Cardiac fibroblast (primary cell): Measurements from ENCODE around the gene KCNQ1OT1.
A peak's percentile ranks its signal among the peaks of the same experiment; 100 is the strongest.

Experiments used
- DNase-seq, 2 donors: peaks; one replicate each; pipeline versions ENCODE4 v3.0.0 to v3.0.0-alpha.2; 2010; ENCODE audit warnings: low read depth in 2 of 2
- H3K4me3 ChIP-seq, 2 donors: replicated peaks in 1 of 2; 1 replicate in 1 of 2; 2 replicates in 1 of 2; pipeline ENCODE4 v1.5.1; 2011; ENCODE audit warnings: low read depth in 2 of 2, low read length in 2 of 2, mild to moderate bottlenecking in 2 of 2, moderate library complexity in 1 of 2
- CTCF ChIP-seq: IDR thresholded peaks from one replicate; pipeline ENCODE4 v1.5.1; 2011; ENCODE audit warnings: low read depth, mild to moderate bottlenecking, low read length, inconsistent platforms

KCNQ1OT1 gene

DNA sequence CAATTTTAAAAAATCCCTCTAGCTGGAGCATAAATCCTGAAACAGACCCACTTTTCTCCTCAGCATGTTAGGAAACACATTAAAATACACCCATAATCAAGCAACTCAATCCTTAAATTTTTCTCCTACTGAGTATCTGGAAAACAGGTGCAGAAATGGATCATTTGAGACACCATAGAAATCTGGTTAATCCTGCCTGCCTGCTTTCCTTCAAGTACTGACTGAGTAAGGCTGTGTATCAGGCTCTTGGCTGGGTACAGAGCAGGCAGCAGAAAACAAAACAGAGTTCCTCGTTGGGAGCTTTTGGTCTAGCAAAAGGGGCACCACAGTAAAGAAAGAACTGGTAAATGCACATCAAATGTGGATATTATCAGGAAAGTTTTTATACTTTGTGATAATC, 1.9 kb downstream of the KCNQ1OT1 start:
- TF ChIP-seq CTCF: no peak
- H3K4me3 ChIP-seq: peak overlapping the region; percentile 77 to 80
- DNase-seq: peak in 1 of 2 donors; percentile 10

GRCh38 chr11:2696455-2696854, 3.3 kb downstream of the KCNQ1OT1 start:
- TF ChIP-seq CTCF: no peak
- no peak overlapping the region for H3K4me3 ChIP-seq
- no peak for DNase-seq

DNA sequence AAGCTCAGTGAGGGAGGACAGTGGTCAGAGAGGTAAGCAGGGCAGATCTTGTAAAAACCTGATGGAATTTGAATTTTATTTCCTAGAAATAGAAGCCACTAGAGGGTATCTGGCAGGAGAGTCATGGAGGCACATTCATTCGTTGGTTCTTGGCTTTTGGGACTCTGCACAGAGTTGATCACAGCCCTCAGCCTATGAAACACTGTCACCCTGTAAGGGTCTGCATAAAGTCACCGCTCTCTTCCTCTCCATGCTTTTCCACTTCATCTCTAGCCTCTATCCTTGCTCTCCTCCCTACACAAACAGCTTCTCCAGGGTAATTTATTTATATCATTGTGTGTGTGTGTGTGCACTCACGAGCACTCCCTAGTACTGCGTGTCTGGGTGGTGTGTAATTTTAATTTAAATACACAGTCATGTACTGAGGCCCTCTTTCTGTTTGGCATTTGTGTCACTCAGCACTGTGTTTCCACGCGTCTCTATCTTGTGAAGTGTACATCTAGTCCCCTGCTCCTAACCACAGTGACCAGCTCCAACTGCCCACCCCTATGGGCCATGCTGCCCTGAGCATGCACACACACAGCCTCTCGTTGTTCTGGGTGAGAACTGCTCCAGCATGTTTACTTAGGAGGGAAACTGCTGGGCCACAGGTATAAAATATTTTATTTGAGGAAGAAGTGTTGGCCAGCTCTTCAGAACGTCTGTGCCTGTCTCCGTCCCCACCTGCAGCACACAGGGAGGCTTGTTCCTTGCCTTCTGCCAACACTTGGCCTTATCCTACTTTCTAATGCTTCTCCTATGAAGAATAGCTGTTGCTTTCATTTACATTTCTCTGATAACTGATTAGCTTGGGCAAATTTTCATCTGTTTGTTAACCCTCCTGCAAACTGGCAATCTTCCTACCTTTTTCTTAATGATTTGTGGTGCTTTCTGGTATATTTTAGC, 4.5 kb downstream of the KCNQ1OT1 start:
- H3K4me3 ChIP-seq: no peak overlapping the region
- no peak for TF ChIP-seq CTCF
- no peak for DNase-seq

- TF ChIP-seq CTCF: no peak
- no peak for DNase-seq
- no peak overlapping the region for H3K4me3 ChIP-seq
Measured at GRCh38 chr11:2694495-2694894, 5.3 kb downstream of the KCNQ1OT1 start.

DNA sequence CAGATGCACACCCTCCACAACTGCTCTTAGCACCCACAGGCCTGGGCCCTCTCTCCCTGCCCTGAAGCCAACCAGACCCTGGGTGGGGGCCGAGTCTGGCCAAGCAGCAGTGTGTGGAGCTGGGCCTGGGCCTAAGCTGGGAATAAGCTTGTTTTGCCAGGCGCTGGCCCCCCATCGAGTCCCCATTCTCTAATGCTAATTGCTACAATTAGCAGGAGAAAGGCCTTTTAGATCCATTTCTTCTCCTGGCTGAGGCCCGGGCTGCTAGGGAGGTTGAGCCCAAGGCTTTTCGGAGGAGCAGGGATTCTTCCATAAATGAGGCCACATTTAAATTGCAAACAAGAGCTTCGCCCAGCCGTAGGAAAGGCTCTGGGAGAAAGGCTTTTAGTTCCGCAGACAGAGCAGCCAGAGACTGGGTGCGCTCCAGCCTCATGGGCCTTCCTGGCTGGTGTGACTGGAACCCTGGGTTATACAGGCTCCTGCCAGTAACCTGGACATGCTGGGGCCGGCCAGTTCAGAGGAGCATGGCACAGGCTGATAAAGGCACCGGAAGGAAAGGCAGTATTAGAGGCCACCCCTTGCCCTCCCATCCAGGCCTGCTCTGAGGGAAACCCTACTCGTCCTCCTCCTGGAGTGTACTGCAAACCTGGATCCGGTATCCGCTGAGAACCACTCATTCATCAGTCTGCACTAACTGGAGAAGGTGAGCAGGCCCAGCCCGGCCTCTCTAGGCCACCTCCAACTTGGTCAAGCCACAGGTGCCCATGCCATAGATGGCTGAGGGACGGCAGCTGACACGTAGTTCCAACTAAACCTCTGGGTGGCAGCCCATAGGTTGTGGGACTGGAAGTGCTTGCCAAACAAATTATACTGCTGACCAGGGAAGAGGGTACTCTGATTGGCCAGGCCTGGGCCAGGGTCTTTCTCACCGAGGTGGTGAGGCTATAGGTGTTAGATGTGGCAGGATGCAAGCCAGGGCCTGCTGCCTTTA, 6.2 kb downstream of the KCNQ1OT1 start:
- no peak for DNase-seq
- H3K4me3 ChIP-seq: no peak overlapping the region
- TF ChIP-seq CTCF: peak; percentile 1

GRCh38 chr11:2691991-2692875, 7.6 kb downstream of the KCNQ1OT1 start:
- no peak overlapping the region for H3K4me3 ChIP-seq
- no peak for DNase-seq
- TF ChIP-seq CTCF: no peak
